Activated naive CD4-positive, alpha-beta T cell treated with anti-CD3 and anti-CD28 coated beads, Interleukin-2, amount 10 ng/mL, durations not matched to agents 7 days and 5 days (primary cell): ENCODE results near the gene ADAT1.
"Not testable (repeated sequence)": the region's sequence is repeated elsewhere in the genome, so short reads cannot be mapped to it uniquely, and the experiment has no call there.

Experiments
- CTCF ChIA-PET: fragments of 350-600 bp; sonication (Branson Sonifier 250); formaldehyde crosslinking; loops from one replicate; lab custom pipeline; 2021; ENCODE audit warnings: antibody characterized with exemption; lab: Charles Lee
- DNase-seq: peaks from one replicate; pipeline ENCODE4 v3.0.0-alpha.2; 2020
- H3K27ac Mint-ChIP-seq: one replicate; pipeline ENCODE4 v1.8.0; 2021; ENCODE audit warnings: mild to moderate bottlenecking, moderate library complexity, mixed read lengths
- H3K27me3 Mint-ChIP-seq: one replicate; pipeline ENCODE4 v1.8.0; 2021; ENCODE audit warnings: mild to moderate bottlenecking, mixed read lengths
- H3K36me3 Mint-ChIP-seq: one replicate; pipeline ENCODE4 v1.8.0; 2021; ENCODE audit warnings: mixed read lengths
- H3K4me1 Mint-ChIP-seq: one replicate; pipeline ENCODE4 v1.8.0; 2021; ENCODE audit warnings: mixed read lengths
- H3K4me3 Mint-ChIP-seq: one replicate; pipeline ENCODE4 v1.8.0; 2021; ENCODE audit warnings: mild to moderate bottlenecking, moderate library complexity, mixed read lengths
- H3K9me3 Mint-ChIP-seq: one replicate; pipeline ENCODE4 v1.8.0; 2021; ENCODE audit warnings: mixed read lengths

ADAT1 gene

DNA sequence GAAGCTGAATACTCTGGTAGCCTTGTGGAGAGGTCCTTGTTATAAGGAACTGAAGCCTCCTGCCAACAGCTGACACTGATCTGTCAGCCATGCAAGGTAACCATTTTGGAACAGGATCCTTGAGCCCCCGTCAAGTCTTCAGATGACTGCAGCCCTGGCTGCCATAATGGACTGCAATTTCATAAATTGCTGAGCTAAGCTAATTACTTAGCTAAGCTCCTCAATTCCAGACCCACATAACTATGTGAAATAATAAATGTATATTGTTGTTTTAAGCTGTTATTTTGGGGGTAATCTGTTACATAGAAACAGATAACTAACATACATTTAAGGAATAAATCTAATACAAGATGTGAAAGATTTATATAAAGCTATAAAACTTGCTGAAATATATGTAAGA is 16.6 kb downstream of the ADAT1 start:
- Mint-ChIP-seq H3K27me3 (no peaks in the 10 kb centered on the region), H3K27ac (no peak overlapping the region), H3K4me3 (no peak overlapping the region), H3K9me3 (peaks cover 10% of the 10 kb centered on the region), H3K36me3 (peaks cover 37% of the 10 kb centered on the region), H3K4me1 (no peaks in the 10 kb centered on the region)
- no peak for DNase-seq
- CTCF ChIA-PET = interaction anchor here (0.6 kb wide), 1 partner anchor 14 kb away, joined by 3 read pairs; no protein-coding TSS in a partner anchor

- H3K27ac Mint-ChIP-seq = no peak overlapping the region
- H3K27me3 Mint-ChIP-seq = no peaks in the 10 kb centered on the region
- no peak overlapping the region for H3K4me3 Mint-ChIP-seq
- DNase-seq = no peak
- peaks cover 48% of the 10 kb centered on the region for H3K36me3 Mint-ChIP-seq
- peaks cover 10% of the 10 kb centered on the region for H3K9me3 Mint-ChIP-seq
- H3K4me1 Mint-ChIP-seq = no peaks in the 10 kb centered on the region
- CTCF ChIA-PET = no interaction called here
Observed at GRCh38 chr16:75603241-75603640, 19.8 kb downstream of the ADAT1 start.

DNA sequence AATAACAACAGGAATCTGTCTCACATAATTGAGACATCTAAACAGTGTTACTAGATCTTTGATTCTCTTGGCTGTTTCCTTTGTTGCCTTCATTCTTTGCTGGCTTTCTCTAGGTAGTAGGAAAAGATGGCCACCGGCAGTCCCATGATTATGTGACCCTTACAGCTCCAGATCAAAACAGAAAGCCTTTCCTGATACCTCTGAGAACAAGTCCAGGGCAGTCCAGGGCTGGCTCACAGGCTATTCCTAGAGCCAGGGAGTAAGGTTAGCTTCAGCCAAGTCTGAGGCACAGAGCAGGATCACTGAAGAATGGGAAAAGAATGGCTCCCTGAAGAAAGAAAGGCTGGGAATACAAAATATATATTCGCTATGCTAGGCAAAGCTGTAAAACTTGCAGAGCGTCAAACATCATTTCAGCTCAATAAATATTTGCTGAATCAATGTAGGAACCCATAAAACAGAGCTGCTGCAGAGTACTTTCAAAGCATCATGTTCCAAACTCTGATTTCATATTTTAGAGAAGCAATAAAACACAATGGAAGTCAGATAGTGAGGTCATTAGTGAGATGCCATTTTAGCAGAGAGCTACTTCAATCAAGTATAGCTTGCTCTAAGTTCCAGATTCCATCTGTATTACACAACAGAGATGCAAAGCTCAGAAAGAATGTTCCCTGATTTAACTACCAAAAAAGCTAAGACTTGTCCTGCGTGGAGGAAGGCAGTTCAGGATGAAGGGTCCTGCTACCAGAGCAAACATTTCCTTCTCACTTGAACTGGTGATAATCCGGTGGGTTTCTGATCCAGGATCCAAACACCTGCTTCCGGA is 23.4 kb downstream of the ADAT1 start:
- H3K4me1 Mint-ChIP-seq = peaks cover 4% of the 10 kb centered on the region
- no peak overlapping the region for H3K4me3 Mint-ChIP-seq
- no peak for DNase-seq
- H3K27ac Mint-ChIP-seq = no peak overlapping the region
- peaks cover 10% of the 10 kb centered on the region for H3K9me3 Mint-ChIP-seq
- no peaks in the 10 kb centered on the region for H3K27me3 Mint-ChIP-seq
- CTCF ChIA-PET = no interaction called here
- peaks cover 51% of the 10 kb centered on the region for H3K36me3 Mint-ChIP-seq

DNA sequence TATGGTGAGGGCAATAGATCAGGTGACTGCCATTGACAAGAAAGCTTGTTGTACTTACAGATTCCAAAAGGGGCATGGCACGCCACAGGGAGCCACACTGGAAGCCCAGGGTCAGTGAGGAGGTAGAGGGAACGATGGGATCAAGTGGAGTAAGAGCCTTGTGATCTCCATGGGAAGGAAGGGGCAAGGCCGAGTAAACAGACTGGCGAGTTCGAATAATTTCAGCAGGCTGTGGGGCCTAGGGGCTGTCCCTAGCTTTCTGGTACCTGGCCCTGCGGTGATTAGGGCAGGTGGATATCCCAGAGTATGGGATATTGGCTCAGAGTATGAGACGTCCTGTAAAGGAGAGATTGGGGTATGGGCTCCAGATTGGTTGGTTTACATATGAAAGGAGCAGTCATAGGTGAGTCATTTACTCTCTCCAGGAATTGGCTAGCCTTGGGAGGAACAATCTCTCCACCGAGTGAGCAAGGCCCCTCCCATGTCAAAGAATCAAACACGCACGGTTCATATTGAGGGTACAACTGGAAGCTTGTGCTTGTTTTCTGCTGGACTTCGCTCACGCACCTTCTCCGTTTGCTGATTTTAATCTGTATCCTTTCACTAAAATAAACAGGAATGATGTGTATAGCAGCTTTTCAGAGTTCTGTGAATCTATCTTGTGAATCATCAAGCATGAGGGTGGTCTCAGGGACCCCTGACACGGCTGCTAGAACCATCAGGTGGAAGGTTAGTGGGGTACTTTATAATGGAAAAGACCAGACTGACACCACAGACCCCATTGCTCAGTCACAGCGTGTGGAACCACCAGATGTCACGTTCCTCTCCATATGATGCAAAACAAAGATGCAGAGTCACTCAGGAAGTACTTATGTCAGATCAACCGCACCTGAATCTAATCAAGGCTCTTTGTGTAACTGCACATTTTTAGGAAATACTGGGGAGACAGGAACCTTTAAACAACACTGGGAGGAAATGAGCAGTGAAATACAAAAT is 29.0 kb downstream of the ADAT1 start:
- peak overlapping the region; percentile 75 for H3K27ac Mint-ChIP-seq
- H3K36me3 Mint-ChIP-seq = peaks cover 20% of the 10 kb centered on the region
- peaks cover 17% of the 10 kb centered on the region for H3K4me1 Mint-ChIP-seq
- CTCF ChIA-PET = interaction anchor here (0.7 to 1.4 kb wide), 2 partner anchors 28 to 43 kb away, joined by 3 to 5 read pairs; no protein-coding TSS in a partner anchor
- H3K4me3 Mint-ChIP-seq = no peak overlapping the region
- H3K27me3 Mint-ChIP-seq = no peaks in the 10 kb centered on the region
- no peaks in the 10 kb centered on the region for H3K9me3 Mint-ChIP-seq
- DNase-seq = no peak

DNA sequence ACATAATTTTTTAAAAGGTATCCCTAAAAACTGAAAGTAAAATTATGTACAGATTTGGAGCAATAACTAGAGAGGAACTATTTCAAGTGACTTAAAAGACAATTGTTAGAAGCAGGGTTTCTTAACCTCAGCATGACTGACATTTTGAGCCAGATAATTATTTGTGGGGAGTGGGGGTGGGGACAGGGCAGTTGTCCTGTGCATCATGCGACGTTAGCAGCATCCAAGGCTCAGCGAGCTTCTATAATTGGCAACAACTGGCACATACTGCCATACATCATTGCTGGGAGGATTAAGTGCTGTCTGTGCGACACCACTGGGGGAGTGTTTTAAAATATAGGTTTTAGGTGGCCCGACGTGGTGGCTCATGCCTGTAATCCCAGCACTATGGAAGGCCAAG is 29.8 kb downstream of the ADAT1 start:
- Mint-ChIP-seq H3K36me3 (peaks cover 18% of the 10 kb centered on the region), H3K27me3 (no peaks in the 10 kb centered on the region), H3K4me3 (no peak overlapping the region), H3K27ac (no peak overlapping the region), H3K4me1 (peaks cover 17% of the 10 kb centered on the region), H3K9me3 (no peaks in the 10 kb centered on the region)
- DNase-seq = no peak
- CTCF ChIA-PET = interaction anchor here (0.7 to 1.4 kb wide), 2 partner anchors 29 to 43 kb away, joined by 3 to 5 read pairs; no protein-coding TSS in a partner anchor

DNA sequence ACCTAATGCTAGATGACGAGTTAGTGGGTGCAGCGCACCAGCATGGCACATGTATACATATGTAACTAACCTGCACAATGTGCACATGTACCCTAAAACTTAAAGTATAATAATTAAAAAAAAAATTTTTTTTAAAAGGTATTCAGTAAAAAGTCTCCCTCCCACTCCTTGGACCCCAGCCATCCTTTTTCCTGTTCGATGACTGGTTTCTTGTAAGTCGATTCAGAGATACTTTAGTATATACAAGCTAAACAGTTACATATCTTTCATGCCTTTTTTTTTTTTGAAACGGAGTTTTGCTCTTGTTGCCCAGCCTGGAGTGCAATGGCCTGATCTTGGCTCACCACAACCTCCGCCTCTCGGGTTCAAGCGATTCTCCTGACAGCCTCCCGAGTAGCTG is 31.2 kb downstream of the ADAT1 start:
- H3K27me3 Mint-ChIP-seq, H3K27ac Mint-ChIP-seq: not testable (repeated sequence)
- CTCF ChIA-PET = interaction anchor here (0.6 to 1.0 kb wide), 2 partner anchors 14 to 59 kb away, joined by 3 read pairs; no protein-coding TSS in a partner anchor

GRCh38 chr16:75590920-75591843 is 31.9 kb downstream of the ADAT1 start:
- Mint-ChIP-seq H3K9me3 (no peaks in the 10 kb centered on the region), H3K36me3 (peaks cover 9% of the 10 kb centered on the region), H3K27ac (no peak overlapping the region), H3K4me1 (peaks cover 17% of the 10 kb centered on the region), H3K27me3 (no peaks in the 10 kb centered on the region), H3K4me3 (no peak overlapping the region)
- DNase-seq = no peak
- CTCF ChIA-PET = interaction anchor here (1.0 kb wide), 1 partner anchor 60 kb away, joined by 3 read pairs; no protein-coding TSS in a partner anchor

More for the DNA sequence above, 31.2 kb downstream of the ADAT1 start:
- Mint-ChIP-seq H3K36me3 (peaks cover 12% of the 10 kb centered on the region), H3K4me1 (peaks cover 17% of the 10 kb centered on the region)
- not testable (repeated sequence) for H3K9me3 Mint-ChIP-seq, H3K4me3 Mint-ChIP-seq, DNase-seq

GRCh38 chr16:75589306-75589705 is 33.8 kb downstream of the ADAT1 start:
- no peaks in the 10 kb centered on the region for H3K27me3 Mint-ChIP-seq
- H3K27ac Mint-ChIP-seq = no peak overlapping the region
- H3K4me1 Mint-ChIP-seq = peaks cover 10% of the 10 kb centered on the region
- DNase-seq = no peak
- H3K36me3 Mint-ChIP-seq = peaks cover 6% of the 10 kb centered on the region
- H3K4me3 Mint-ChIP-seq = no peak overlapping the region
- H3K9me3 Mint-ChIP-seq = no peaks in the 10 kb centered on the region
- CTCF ChIA-PET = no interaction called here

DNA sequence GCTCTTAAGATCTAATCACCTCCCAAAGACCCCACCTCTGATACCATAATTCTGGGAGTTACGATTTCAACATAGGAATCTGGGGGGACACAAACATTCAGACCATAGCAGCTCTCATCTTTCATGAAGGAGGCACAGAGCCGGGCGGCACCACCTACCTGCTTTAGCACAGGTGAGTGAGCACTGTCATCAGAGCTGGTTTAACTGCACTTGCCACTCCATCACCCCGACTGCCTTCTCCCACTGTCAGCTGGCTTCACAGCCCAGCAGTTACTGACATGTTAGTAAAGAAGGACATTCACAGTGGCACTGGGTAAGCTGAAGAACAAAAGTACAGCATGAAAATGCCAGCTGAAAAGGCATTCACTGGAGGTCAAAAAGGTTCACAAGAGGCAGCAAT is 34.4 kb downstream of the ADAT1 start:
- DNase-seq = no peak
- H3K9me3 Mint-ChIP-seq = no peaks in the 10 kb centered on the region
- no peak overlapping the region for H3K27ac Mint-ChIP-seq
- H3K4me1 Mint-ChIP-seq = peaks cover 4% of the 10 kb centered on the region
- CTCF ChIA-PET = no interaction called here
- no peaks in the 10 kb centered on the region for H3K27me3 Mint-ChIP-seq
- peaks cover 5% of the 10 kb centered on the region for H3K36me3 Mint-ChIP-seq
- H3K4me3 Mint-ChIP-seq = no peak overlapping the region

DNA sequence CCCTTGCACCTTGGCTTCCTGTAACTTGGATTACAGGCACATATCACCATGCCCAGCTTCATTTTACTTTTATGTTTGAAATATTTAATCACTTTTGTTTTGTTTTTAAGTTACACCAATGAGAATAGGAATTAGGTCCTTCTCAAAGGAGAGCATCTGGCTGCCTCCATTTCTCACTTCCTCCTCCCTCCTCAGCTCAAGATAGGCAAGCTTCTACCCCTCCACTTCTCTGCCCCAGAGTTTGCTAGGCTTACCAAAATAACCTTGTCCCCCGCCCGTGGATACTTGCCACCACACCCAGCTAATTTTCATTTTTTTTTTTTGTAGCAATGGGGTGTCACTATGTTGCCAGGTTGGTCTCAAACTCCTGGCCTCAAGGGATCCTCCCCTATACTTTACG is 39.0 kb downstream of the ADAT1 start:
- Mint-ChIP-seq H3K4me1 (no peaks in the 10 kb centered on the region), H3K4me3 (no peak overlapping the region), H3K27ac (no peak overlapping the region), H3K27me3 (no peaks in the 10 kb centered on the region), H3K9me3 (no peaks in the 10 kb centered on the region), H3K36me3 (peaks cover 5% of the 10 kb centered on the region)
- CTCF ChIA-PET = no interaction called here
- no peak for DNase-seq

DNA sequence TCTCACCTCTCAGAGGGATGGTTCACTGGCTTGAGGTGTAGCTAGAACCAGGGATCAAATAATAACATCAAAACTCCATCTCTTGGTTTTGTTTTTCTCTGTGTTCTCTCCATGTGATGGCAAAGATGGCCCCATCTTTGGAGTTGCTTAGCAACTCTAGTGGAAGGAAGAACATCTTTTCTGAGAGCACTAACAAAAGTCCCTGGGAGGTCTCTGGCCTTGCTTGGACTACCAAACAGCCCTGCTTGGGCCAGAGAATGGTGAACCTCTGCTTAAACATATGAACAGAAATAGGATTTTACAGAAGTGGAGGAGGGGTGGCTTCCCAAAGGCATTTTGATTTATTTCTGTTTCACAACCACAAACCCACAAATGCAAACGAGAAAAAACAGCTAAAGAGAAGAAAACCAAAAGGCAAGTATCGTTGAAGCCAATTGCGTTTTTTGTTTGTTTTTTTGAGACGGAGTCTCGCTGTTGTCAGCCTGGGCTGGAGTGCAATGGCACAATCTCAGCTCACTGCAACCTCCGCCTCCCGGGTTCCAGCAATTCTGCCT is 43.7 kb downstream of the ADAT1 start:
- Mint-ChIP-seq H3K4me1 (peaks cover 4% of the 10 kb centered on the region), H3K4me3 (no peak overlapping the region), H3K9me3 (no peaks in the 10 kb centered on the region), H3K27ac (no peak overlapping the region), H3K27me3 (no peaks in the 10 kb centered on the region), H3K36me3 (peaks cover 32% of the 10 kb centered on the region)
- CTCF ChIA-PET = interaction anchor here (1.0 kb wide), 1 partner anchor 42 kb away, joined by 3 read pairs; no protein-coding TSS in a partner anchor
- no peak for DNase-seq

- H3K9me3 Mint-ChIP-seq = no peaks in the 10 kb centered on the region
- peaks cover 37% of the 10 kb centered on the region for H3K36me3 Mint-ChIP-seq
- no peak for DNase-seq
- H3K4me1 Mint-ChIP-seq = peaks cover 4% of the 10 kb centered on the region
- CTCF ChIA-PET = interaction anchor here (1.0 kb wide), 1 partner anchor 43 kb away, joined by 3 read pairs; no protein-coding TSS in a partner anchor
- H3K27ac Mint-ChIP-seq = no peak overlapping the region
- no peaks in the 10 kb centered on the region for H3K27me3 Mint-ChIP-seq
- no peak overlapping the region for H3K4me3 Mint-ChIP-seq
Observed at GRCh38 chr16:75578725-75579124, 44.4 kb downstream of the ADAT1 start.

DNA sequence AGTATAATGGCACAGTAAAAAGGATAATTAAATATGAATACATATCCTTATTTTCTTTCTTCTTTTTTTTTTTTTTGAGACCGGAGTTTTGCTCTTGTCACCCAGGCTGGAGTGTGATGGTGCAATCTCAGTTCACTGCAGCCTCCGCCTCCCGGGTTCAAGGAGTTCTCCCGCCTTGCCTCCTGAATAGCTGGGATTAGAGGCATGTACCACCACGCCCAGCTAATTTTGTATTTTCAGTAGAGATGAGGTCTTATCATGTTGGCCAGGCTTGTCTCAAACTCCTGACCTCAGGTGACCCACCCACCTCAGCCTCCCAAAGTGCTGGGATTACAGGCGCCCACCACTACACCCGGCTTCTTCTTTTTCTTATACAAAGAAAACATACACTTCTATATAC is 44.9 kb downstream of the ADAT1 start:
- Mint-ChIP-seq H3K36me3 (peaks cover 40% of the 10 kb centered on the region), H3K27me3 (no peaks in the 10 kb centered on the region), H3K4me3 (no peak overlapping the region), H3K27ac (no peak overlapping the region), H3K9me3 (no peaks in the 10 kb centered on the region), H3K4me1 (peaks cover 4% of the 10 kb centered on the region)
- no peak for DNase-seq
- CTCF ChIA-PET = no interaction called here
